Stimulated activated CD4-positive, alpha-beta T cell treated with anti-CD3 and anti-CD28 coated beads, Interleukin-1b, Interleukin-23, amount 100 ng/mL, for 48 hours (primary cell): Measurements from ENCODE around the gene RNF151.
"Not testable (repeated sequence)": the region's sequence is repeated elsewhere in the genome, so short reads cannot be mapped to it uniquely, and the experiment has no call there.

Experiments
- DNase-seq: peaks from one replicate; pipeline ENCODE4 v3.0.0-alpha.2; 2020

Gene RNF151

GRCh38 chr16:1939833-1940232 is 26.8 kb upstream of the RNF151 start:
- DNase-seq, result not testable (repeated sequence)

GRCh38 chr16:1940273-1941161 is 26.1 kb upstream of the RNF151 start:
- DNase-seq, result no peak

- DNase-seq, result no peak
Observed at GRCh38 chr16:1941162-1942046, 25.3 kb upstream of the RNF151 start.

GRCh38 chr16:1942047-1942809 is 24.4 kb upstream of the RNF151 start:
- DNase-seq, result no peak

GRCh38 chr16:1942810-1943726 is 23.6 kb upstream of the RNF151 start, which contains the start of gene MSRB1:
TSS of gene MSRB1 (minus strand) at chr16:1943199. CDS start at chr16:1943156, 43 bp downstream.
- DNase-seq, result peak; percentile 100

GRCh38 chr16:1944612-1945199 is 21.9 kb upstream of the RNF151 start:
- DNase-seq, result no peak

- no peak for DNase-seq
Observed at GRCh38 chr16:1945559-1946391, 20.9 kb upstream of the RNF151 start.

- DNase-seq, result no peak
Observed at GRCh38 chr16:1946495-1947368, 19.9 kb upstream of the RNF151 start.

GRCh38 chr16:1947369-1947670 is 19.3 kb upstream of the RNF151 start:
- DNase-seq, result no peak

GRCh38 chr16:1949507-1949906 is 17.1 kb upstream of the RNF151 start:
- no peak for DNase-seq

- no peak for DNase-seq
Observed at GRCh38 chr16:1950047-1950446, 16.6 kb upstream of the RNF151 start.

GRCh38 chr16:1950559-1950958 is 16.1 kb upstream of the RNF151 start:
- DNase-seq, result no peak

- no peak for DNase-seq
Observed at GRCh38 chr16:1953734-1954133, 12.9 kb upstream of the RNF151 start.

GRCh38 chr16:1957434-1958142 is 9.1 kb upstream of the RNF151 start:
- DNase-seq, result not testable (repeated sequence)

GRCh38 chr16:1958143-1958491 is 8.5 kb upstream of the RNF151 start:
- DNase-seq, result not testable (repeated sequence)

- no peak for DNase-seq
Observed at GRCh38 chr16:1958715-1959268, 7.9 kb upstream of the RNF151 start.

- peak; percentile 90 for DNase-seq
Observed at GRCh38 chr16:1959269-1960039, 7.2 kb upstream of the RNF151 start, which contains the start of gene NDUFB10. TSS of gene NDUFB10 (plus strand) at chr16:1959538. CDS start at chr16:1959625, 87 bp downstream.
